Measurements from ENCODE around the gene PTTG2.

PTTG2 gene

GRCh38 chr4:37981425-37981824 lies 21.2 kb downstream of the PTTG2 start:
- no peak for DNase-seq
- intact Hi-C loops (cut with DNase I): no loop called here

- intact Hi-C loops (cut with DNase I): no loop called here
- no peak for DNase-seq
Measured at GRCh38 chr4:37981844-37982720, 21.9 kb downstream of the PTTG2 start.

- intact Hi-C loops (cut with DNase I): no loop called here
- DNase-seq: no peak
Measured at GRCh38 chr4:37982736-37983135, 22.5 kb downstream of the PTTG2 start.

GRCh38 chr4:37983951-37984350 lies 23.8 kb downstream of the PTTG2 start:
- DNase-seq: no peak
- intact Hi-C loops (cut with DNase I): no loop called here

GRCh38 chr4:37985730-37986275 lies 25.6 kb downstream of the PTTG2 start:
- intact Hi-C loops (cut with DNase I): no loop called here

DNA sequence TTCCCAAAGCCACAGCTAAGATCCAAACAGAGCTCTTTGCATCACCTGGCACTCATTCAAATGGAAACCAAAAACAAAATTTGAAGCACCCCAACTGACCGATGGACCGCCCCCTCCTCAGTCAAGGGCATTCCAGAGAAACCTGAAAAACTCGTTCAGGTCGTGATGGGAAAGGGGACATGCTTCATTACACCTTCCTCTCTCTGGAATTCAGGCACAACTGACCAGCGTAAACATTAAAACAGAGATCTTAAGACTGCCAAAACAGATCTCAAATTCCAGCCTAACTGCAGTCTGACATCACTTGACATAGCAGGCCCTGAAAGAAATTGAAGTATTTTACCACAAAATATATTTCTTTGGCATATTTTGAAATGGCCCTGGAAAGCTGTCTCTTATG lies 28.5 kb downstream of the PTTG2 start:
- intact Hi-C loops (cut with DNase I): no loop called here
- DNase-seq: no peak

More at GRCh38 chr4:37985730-37986275, 25.6 kb downstream of the PTTG2 start:
- no peak for DNase-seq

GRCh38 chr4:37989398-37990260 lies 29.4 kb downstream of the PTTG2 start:
- no peak for DNase-seq
- intact Hi-C loops (cut with DNase I): no loop called here

DNA sequence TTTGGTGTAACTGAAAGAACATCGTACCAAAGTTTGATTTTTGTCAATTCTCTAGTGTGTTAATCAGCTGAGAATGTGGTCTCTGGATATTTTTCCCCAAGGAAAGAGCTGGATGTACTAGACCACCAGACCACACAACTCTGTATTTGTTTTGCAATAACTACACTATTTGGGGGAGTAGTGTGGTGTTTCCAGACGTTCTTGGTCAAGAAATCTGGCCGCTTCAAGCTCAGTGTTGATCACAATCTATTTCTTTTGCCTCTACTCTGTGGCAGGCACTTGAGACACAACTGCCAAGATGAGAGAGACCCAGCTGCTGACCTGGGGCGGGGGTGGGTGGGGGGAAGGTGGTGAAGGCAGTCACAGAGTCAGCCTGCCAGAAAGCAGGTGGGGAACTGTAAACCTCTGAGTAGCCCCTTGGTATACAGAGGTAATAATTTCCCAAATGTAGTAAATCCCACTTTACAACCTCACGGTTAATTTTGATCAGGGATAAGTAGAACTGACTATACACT lies 30.6 kb downstream of the PTTG2 start:
- intact Hi-C loops (cut with DNase I): no loop called here
- no peak for DNase-seq

GRCh38 chr4:37991623-37992410 lies 31.6 kb downstream of the PTTG2 start:
- intact Hi-C loops (cut with DNase I): no loop called here
- DNase-seq: no peak

DNA sequence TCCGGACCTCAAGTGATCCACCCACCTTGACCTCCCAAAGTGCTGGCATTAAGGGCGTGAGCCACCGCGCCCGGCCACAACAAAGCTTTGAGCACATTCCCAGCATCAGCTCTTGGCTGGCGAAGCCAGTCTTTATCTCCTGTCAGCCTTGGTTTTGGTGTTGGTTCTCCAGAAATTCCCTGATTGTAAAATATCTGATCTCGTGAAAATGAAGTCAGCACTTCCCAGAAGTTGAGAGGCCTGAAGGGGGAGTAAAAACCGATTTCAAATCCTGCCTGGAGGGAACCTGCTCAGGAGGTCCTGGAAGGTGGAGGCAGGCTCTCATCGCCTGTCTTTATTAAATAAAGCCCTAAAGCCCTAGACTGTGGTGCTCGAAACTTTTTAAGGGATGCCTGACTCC lies 33.6 kb downstream of the PTTG2 start:
- intact Hi-C loops (cut with DNase I): no loop called here
- no peak for DNase-seq

DNA sequence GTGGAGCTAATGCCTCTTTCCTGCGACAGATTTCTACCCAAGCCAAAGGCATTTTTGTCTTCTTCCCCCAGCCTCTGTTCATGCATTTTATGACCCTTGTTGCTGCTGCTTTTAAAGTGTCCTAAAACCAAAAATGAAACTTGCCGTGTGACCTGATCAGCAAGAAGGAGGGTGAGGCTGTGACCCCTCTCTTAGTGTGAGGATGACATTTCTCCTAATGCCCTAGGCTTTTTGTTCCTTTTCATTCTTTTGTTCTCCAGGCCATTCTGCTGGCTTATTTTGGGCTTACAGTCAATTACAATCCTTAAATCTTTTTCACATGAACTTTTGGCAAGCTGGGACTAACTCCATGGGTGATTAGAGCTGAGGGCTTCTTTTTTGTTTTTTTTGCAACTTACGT lies 34.4 kb downstream of the PTTG2 start:
- no peak for DNase-seq
- intact Hi-C loops (cut with DNase I): no loop called here

DNA sequence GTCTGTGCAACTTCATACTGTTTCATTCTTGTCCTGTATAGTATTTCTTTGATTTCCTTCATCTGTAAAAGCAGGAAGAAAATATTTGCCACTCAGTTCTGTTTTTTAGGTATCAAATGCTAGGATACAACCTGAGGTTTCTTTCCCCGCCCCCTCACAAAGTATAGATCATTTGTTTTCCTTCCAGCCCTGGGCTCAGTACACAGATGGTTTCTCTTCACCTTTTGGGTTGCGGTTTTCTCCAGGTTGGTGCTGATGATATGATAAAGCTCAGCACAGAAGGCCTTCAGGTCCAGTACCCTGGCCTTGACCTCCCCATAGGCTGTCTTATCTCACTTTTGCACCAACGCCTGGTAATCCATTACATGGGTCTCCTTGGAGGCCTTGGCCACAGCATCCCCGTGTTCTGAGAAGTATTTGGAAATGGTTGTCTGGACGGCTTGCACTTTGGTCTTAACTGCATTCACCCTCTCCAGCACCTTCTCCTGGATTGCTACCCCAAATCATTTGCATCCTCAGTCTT lies 35.2 kb downstream of the PTTG2 start:
- DNase-seq: no peak
- intact Hi-C loops (cut with DNase I): no loop called here

DNA sequence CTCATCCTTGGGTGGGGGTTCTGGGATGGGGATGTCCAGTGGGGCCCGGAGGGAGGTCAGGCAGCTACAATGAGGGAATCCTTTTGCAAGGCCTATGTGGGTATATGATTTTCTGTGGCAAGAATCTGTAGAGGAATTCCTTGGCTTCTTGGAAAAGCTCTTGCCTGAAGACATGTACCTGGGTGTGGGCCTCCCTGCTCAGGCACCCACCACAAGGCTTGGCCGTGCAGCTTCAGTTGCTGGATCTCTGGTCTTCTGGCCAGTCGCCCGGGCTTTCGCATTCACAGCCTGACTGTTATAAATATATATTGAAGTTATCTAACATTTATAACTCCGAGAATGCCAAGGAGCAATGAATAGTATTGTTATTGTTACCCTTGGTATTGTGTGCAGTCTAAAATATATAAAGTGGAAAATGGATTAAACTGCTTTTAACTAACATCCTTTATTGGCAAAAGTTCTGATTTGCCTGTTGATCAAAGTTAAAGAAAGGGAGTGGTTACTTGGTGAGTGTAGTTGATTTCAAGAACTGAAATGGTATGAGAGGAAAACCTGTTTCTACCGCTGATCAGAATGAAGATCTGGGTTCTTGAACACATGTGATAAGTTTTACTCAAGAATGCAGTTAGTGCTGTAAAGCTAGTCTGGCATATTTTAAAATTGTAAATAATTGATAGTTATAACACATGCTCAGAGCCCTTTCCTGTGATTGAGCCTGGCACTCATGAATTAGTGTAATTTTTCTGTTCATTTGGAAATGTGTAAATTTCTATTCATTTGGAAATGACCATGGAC lies 36.0 kb downstream of the PTTG2 start:
- no peak for DNase-seq
- intact Hi-C loops (cut with DNase I): no loop called here

GRCh38 chr4:37998226-37998625 lies 38.0 kb downstream of the PTTG2 start:
- intact Hi-C loops (cut with DNase I): no loop called here
- DNase-seq: no peak

- DNase-seq: no peak
Measured at GRCh38 chr4:37999000-37999716, 39.0 kb downstream of the PTTG2 start.

DNA sequence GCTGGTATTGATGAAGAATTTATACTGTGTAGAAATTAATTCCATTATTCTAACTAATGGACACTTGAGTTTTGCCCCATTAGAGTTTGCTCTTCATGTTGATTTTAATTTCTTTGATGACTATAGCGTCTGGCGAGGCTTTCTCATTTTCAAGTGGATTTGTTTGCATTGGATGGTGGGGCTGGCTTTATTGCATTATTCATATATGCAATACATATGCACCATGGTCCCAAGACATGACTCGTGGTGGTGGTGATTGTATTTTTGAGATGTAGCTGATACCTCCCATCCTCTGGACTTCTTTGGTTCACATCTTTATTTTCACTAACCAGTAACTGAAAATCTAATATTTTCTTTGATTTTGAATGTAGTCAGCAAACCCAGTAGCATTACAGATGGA lies 39.8 kb downstream of the PTTG2 start:
- no peak for DNase-seq
- intact Hi-C loops (cut with DNase I): no loop called here

More at GRCh38 chr4:37999000-37999716, 39.0 kb downstream of the PTTG2 start:
- intact Hi-C loops (cut with DNase I): no loop called here

DNA sequence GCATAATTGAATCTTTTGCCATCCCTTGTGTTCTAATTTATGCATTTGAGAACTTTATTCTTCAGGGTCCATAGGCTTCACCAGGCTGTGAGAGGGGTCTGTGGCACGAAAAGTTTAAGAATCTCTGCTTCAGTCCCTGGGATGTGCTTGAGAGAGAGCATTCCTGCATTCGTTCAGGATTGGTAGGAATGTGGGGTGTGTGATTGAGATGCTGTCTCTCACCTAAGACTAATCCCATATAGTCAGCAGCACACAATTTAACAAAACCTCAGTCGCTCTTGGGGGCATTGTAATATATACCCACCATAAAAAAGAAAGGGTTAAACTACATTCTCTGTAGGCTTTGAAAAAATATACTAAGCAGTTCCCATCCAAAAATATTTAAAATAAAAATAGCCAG lies 41.7 kb downstream of the PTTG2 start:
- intact Hi-C loops (cut with DNase I): no loop called here

More for the DNA sequence above, 41.7 kb downstream of the PTTG2 start:
- no peak for DNase-seq
